H1 (cell line): Measurements from ENCODE around the gene TEX2. TPM values are rescaled to one million over a fixed set of nuclear protein-coding genes. Genes with fewer than 3 reads are reported as not detected.

Experiments used
- CTCF ChIA-PET: fragments of 300-600 bp; sonication (Branson Sonifier 250); formaldehyde crosslinking; loops from one replicate; lab custom pipeline; 2021; ENCODE audit not compliant: partially characterized antibody; lab: Charles Lee
- POLR2A ChIA-PET: fragments of 300-600 bp; sonication (Branson Sonifier 250); formaldehyde crosslinking; loops from one replicate; lab custom pipeline; 2021; ENCODE audit warnings: inconsistent platforms; ENCODE audit not compliant: partially characterized antibody; lab: Charles Lee
- DNase-seq, 2 experiments: peaks; one replicate each; pipeline versions ENCODE4 v3.0.0 to v3.0.0-alpha.2; 2010 to 2022; ENCODE audit warnings: low spot score in 2 of 2, low read depth in 1 of 2, mixed read lengths in 1 of 2
- FAIRE-seq: peaks from 2 replicates; lab custom pipeline; 2011; peaks lifted over from hg19 to GRCh38; lab: Jason Lieb, UNC
- H2AFZ ChIP-seq: 2 replicates; pipeline ENCODE4 v1.8.1; 2012; ENCODE audit warnings: low read length, inconsistent platforms
- H2AK5ac ChIP-seq: 2 replicates; pipeline ENCODE4 v1.6.1; 2013; ENCODE audit warnings: low read depth, low read length
- H2BK120ac ChIP-seq: replicated peaks from 2 replicates; pipeline ENCODE3; 2013; ENCODE audit warnings: low read depth, low read length, inconsistent platforms
- H2BK12ac ChIP-seq: 2 replicates; pipeline ENCODE4 v1.6.1; 2013; ENCODE audit warnings: low read depth, low read length
- H2BK15ac ChIP-seq: 2 replicates; pipeline ENCODE4 v1.6.1; 2013; ENCODE audit warnings: low read length
- H2BK20ac ChIP-seq: 2 replicates; pipeline ENCODE4 v1.6.1; 2013; ENCODE audit warnings: low read length
- H2BK5ac ChIP-seq: 2 replicates; pipeline ENCODE4 v1.6.1; 2013; ENCODE audit warnings: low read depth, low read length
- H3K14ac ChIP-seq: 2 replicates; pipeline ENCODE4 v1.6.1; 2013; ENCODE audit warnings: inconsistent platforms; ENCODE audit not compliant: insufficient read length
- H3K18ac ChIP-seq: 2 replicates; pipeline ENCODE4 v1.6.1; 2013; ENCODE audit warnings: low read length; ENCODE audit errors: extremely low read depth
- H3K23ac ChIP-seq: 2 replicates; pipeline ENCODE4 v1.6.1; 2013; ENCODE audit warnings: inconsistent platforms; ENCODE audit not compliant: insufficient read length
- H3K23me2 ChIP-seq: 2 replicates; pipeline ENCODE4 v1.6.1; 2013; ENCODE audit warnings: low read depth, low read length
- H3K27ac ChIP-seq: 2 replicates; pipeline ENCODE4 v1.6.1; 2011; ENCODE audit warnings: low read depth, low read length, inconsistent platforms
- H3K27me3 ChIP-seq, 4 experiments: replicated peaks in 1 of 4; 1 replicate in 1 of 4; 2 replicates in 3 of 4; pipeline versions ENCODE4 v1.6.1 to v1.8.1; 2011 to 2013; ENCODE audit warnings: low read length in 3 of 4, mild to moderate bottlenecking in 3 of 4, inconsistent platforms in 2 of 4, mixed read lengths in 2 of 4, moderate library complexity in 1 of 4; ENCODE audit not compliant: control insufficient read depth in 3 of 4, insufficient read depth in 3 of 4; ENCODE audit errors: extremely low read depth in 1 of 4
- H3K36me3 ChIP-seq, 4 experiments: 2 replicates each; pipeline versions ENCODE4 v1.6.1 to v1.8.1; 2011 to 2013; ENCODE audit warnings: mild to moderate bottlenecking in 4 of 4, low read length in 3 of 4, moderate library complexity in 2 of 4, control low read depth in 1 of 4, inconsistent platforms in 1 of 4; ENCODE audit not compliant: insufficient read depth in 4 of 4, control insufficient read depth in 2 of 4
- H3K4ac ChIP-seq: replicated peaks from 2 replicates; pipeline ENCODE3; 2013; ENCODE audit warnings: low read length, low read depth, mixed read lengths, inconsistent platforms; ENCODE audit not compliant: insufficient read length
- H3K4me1 ChIP-seq, 4 experiments: replicated peaks in 1 of 4; 1 replicate in 1 of 4; 2 replicates in 3 of 4; pipeline versions ENCODE4 v1.6.1 to v1.8.1; 2011 to 2013; ENCODE audit warnings: low read length in 3 of 4, inconsistent platforms in 2 of 4, mixed read lengths in 1 of 4; ENCODE audit not compliant: insufficient read depth in 4 of 4, control insufficient read depth in 3 of 4
- H3K4me2 ChIP-seq, 2 experiments: 2 replicates each; pipeline versions ENCODE4 v1.6.1 to v1.8.1; 2011 to 2013; ENCODE audit warnings: low read depth in 2 of 2, low read length in 2 of 2, control low read depth in 1 of 2, inconsistent platforms in 1 of 2, mild to moderate bottlenecking in 1 of 2; ENCODE audit not compliant: insufficient read depth in 1 of 2
- H3K4me3 ChIP-seq, 4 experiments: fragments of 200-600, 300-600 bp in 1 of 4; sonication (generic), shearing (Covaris generic), sonication (Bioruptor Twin) in 1 of 4; 2 replicates each; pipeline versions ENCODE4 v1.5.1 to v1.8.1; 2011 to 2016; ENCODE audit warnings: low read length in 4 of 4, low read depth in 3 of 4, control low read depth in 2 of 4, inconsistent platforms in 2 of 4, mild to moderate bottlenecking in 2 of 4, mixed read lengths in 1 of 4, moderate library complexity in 1 of 4; ENCODE audit not compliant: insufficient read depth in 2 of 4; ENCODE audit errors: extremely low read depth in 1 of 4
- H3K56ac ChIP-seq: replicated peaks from 2 replicates; pipeline ENCODE3; 2013; ENCODE audit warnings: low read depth, mild to moderate bottlenecking, mixed read lengths, low read length, inconsistent platforms; ENCODE audit not compliant: insufficient read length
- H3K79me1 ChIP-seq: 2 replicates; pipeline ENCODE4 v1.6.1; 2013; ENCODE audit warnings: low read depth, low read length, control low read depth
- H3K79me2 ChIP-seq, 2 experiments: 2 replicates each; pipeline versions ENCODE4 v1.6.1 to v1.8.1; 2012 to 2013; ENCODE audit warnings: low read length in 2 of 2, mild to moderate bottlenecking in 2 of 2, inconsistent platforms in 1 of 2; ENCODE audit not compliant: insufficient read depth in 2 of 2, control insufficient read depth in 1 of 2
- H3K9ac ChIP-seq, 4 experiments: replicated peaks in 1 of 4; 1 replicate in 1 of 4; 2 replicates in 3 of 4; pipeline versions ENCODE4 v1.6.1 to v1.8.1; 2011 to 2013; ENCODE audit warnings: low read depth in 3 of 4, low read length in 3 of 4, control low read depth in 2 of 4, mild to moderate bottlenecking in 2 of 4, moderate library complexity in 2 of 4, inconsistent platforms in 1 of 4; ENCODE audit errors: extremely low read depth in 1 of 4
- H3K9me3 ChIP-seq, 2 experiments: 2 replicates each; pipeline versions ENCODE4 v1.6.1 to v1.8.1; 2012 to 2013; ENCODE audit warnings: mild to moderate bottlenecking in 2 of 2, moderate library complexity in 2 of 2, control low read depth in 1 of 2, inconsistent platforms in 1 of 2, low read depth in 1 of 2, low read length in 1 of 2, mixed read lengths in 1 of 2; ENCODE audit not compliant: insufficient read depth in 2 of 2
- H4K20me1 ChIP-seq, 2 experiments: replicated peaks in 1 of 2; 2 replicates each; pipeline versions ENCODE3 to v1.8.1; 2011 to 2013; ENCODE audit warnings: inconsistent platforms in 2 of 2, low read length in 2 of 2, mild to moderate bottlenecking in 1 of 2; ENCODE audit not compliant: insufficient read depth in 2 of 2, control insufficient read depth in 1 of 2
- H4K5ac ChIP-seq: 2 replicates; pipeline ENCODE4 v1.6.1; 2013; ENCODE audit warnings: low read length, low read depth, mixed read lengths, inconsistent platforms; ENCODE audit not compliant: insufficient read length
- H4K8ac ChIP-seq: 2 replicates; pipeline ENCODE4 v1.8.0; 2013; ENCODE audit warnings: mild to moderate bottlenecking, moderate library complexity, low read length, inconsistent platforms; ENCODE audit not compliant: insufficient read depth; ENCODE audit errors: extremely low read depth
- H4K91ac ChIP-seq: replicated peaks from 2 replicates; pipeline ENCODE3; 2013; ENCODE audit warnings: low read length, mixed read lengths, inconsistent platforms; ENCODE audit not compliant: insufficient read length
- ASH2L ChIP-seq: fragments of 200-600, 300-600 bp; sonication (generic); IDR thresholded peaks from one replicate; pipeline ENCODE4 v1.7.1; 2017; ENCODE audit warnings: low read length
- CREB1 ChIP-seq: IDR thresholded peaks from 2 replicates; pipeline ENCODE4 v1.6.1; 2012; ENCODE audit warnings: inconsistent platforms
- GABPA ChIP-seq: IDR thresholded peaks from 2 replicates; pipeline ENCODE4 v1.6.1; 2011; ENCODE audit warnings: mild to moderate bottlenecking, low read length, moderate library complexity, borderline replicate concordance; ENCODE audit not compliant: insufficient read depth
- POLR2A ChIP-seq, 2 experiments: IDR thresholded peaks; 1 replicate in 1 of 2; 2 replicates in 1 of 2; pipeline ENCODE4 v1.6.1; 2011; ENCODE audit warnings: low read depth in 2 of 2, low read length in 2 of 2, mild to moderate bottlenecking in 2 of 2; ENCODE audit errors: control extremely low read depth in 1 of 2
- POLR2AphosphoS5 ChIP-seq: IDR thresholded peaks from 2 replicates; pipeline ENCODE4 v1.6.1; 2011; ENCODE audit warnings: low read depth, low read length
- RXRA ChIP-seq: IDR thresholded peaks from 2 replicates; pipeline ENCODE4 v1.6.1; 2011; ENCODE audit warnings: low read depth, mild to moderate bottlenecking, low read length, moderate library complexity; ENCODE audit not compliant: insufficient read depth
- SIN3A ChIP-seq, 2 experiments: IDR thresholded peaks in 1 of 2; conservative IDR thresholded peaks in 1 of 2; 2 replicates each; pipeline ENCODE4 v1.6.1; 2011 to 2012; ENCODE audit warnings: low read length in 2 of 2, improper control_type of control experiment in 1 of 2, low read depth in 1 of 2, mild to moderate bottlenecking in 1 of 2
- TAF7 ChIP-seq: optimal IDR thresholded peaks from 2 replicates; pipeline ENCODE3; 2011; ENCODE audit warnings: low read depth, mild to moderate bottlenecking, inconsistent platforms, low read length, moderate library complexity, borderline replicate concordance
- TBP ChIP-seq: IDR thresholded peaks from 2 replicates; pipeline ENCODE4 v1.6.1; 2011; ENCODE audit warnings: low read depth, low read length, improper control_type of control experiment
- WGBS, 2 experiments: shearing (Covaris generic) in 1 of 2; methylation state at CpG; one replicate each; pipeline versions ENCODE4 v1.1.6 to v1.1.7; 2013 to 2015; ENCODE audit warnings: low lambda C conversion rate in 2 of 2, mixed read lengths in 2 of 2, inconsistent platforms in 1 of 2, low coverage in 1 of 2, missing lambda C conversion rate in 1 of 2; ENCODE audit not compliant: insufficient replicate concordance in 2 of 2, insufficient coverage in 1 of 2, insufficient read length in 1 of 2; ENCODE audit errors: extremely low coverage in 1 of 2, missing lambda C conversion rate in 1 of 2; 5-methylcytosine and 5-hydroxymethylcytosine counted together
- polyA plus RNA-seq, 7 experiments: library from polyadenylated mRNA; depleted of rRNA in 3 of 7; stranded (reverse) in 5 of 7; unstranded in 2 of 7; fragments of >200 nt in 5 of 7; fragments of 200-250 nt in 2 of 7; gene quantifications; 1 replicate in 5 of 7; 2 replicates in 1 of 7; 4 replicates in 1 of 7; pipeline versions ENCODE4 v1.2.1 to v1.2.3, GENCODE V29; 2011 to 2013; ENCODE audit warnings: missing spikeins in 2 of 7, mixed read lengths in 2 of 7
- total RNA-seq: library from RNA; stranded (reverse); fragmentation: NEBNext Ultra II Directional; extraction: Animal tissue kit (Norgen Biotek cat#: 25700); gene quantifications from 2 replicates; pipeline ENCODE4 v1.2.1, GENCODE V29; 2021

TEX2 gene
- total and polyA plus RNA-seq, 2 of the 8 experiments (the other 6 are each of a cell fraction or from before 2014, with no cell fraction given) = 6.1 to 15.6 TPM

GRCh38 chr17:64147110-64148016 lies 115.7 kb downstream of the TEX2 start:
- no peak overlapping the region for H2BK20ac ChIP-seq
- peaks cover 0 to 9% (median 3%) of the 10 kb centered on the region in 4 experiments; a peak in 5 of 7 replicates for H3K4me1 ChIP-seq
- no peak overlapping the region for H2AFZ ChIP-seq
- no peak overlapping the region for H3K4ac ChIP-seq
- peak overlapping the region; percentile 20; the same call in 1 of the 2 replicates for H3K18ac ChIP-seq
- DNase-seq (no peak), FAIRE-seq (no peak)
- H3K4me3 ChIP-seq = peak overlapping the region; percentile 79 to 91 (median 82); a peak in 7 of 8 replicates
- WGBS, 2 experiments = 49% methylated on average over 15 of the region's 15 CpGs; no CpG with 5 or more reads in 1 of the 2 experiments
- H3K4me2 ChIP-seq = peak overlapping the region; percentile 91 to 92
- no peaks in the 10 kb centered on the region for H3K79me1 ChIP-seq
- peaks cover 0 to 10% of the 10 kb centered on the region in 2 experiments; a peak in 1 of 4 replicates for H3K79me2 ChIP-seq
- H3K27ac ChIP-seq = peak overlapping the region; percentile 95; the same call in 1 of the 2 replicates
- CTCF ChIA-PET = interaction anchor here (1.4 to 2.3 kb wide), 3 partner anchors 123 to 135 kb away, joined by 3 to 11 read pairs (median 10); no protein-coding TSS in a partner anchor
- POLR2A ChIA-PET = interaction anchor here (0.8 to 7.3 kb wide), 41 partner anchors 8 to 358 kb away, joined by 3 to 193 read pairs (median 6); partner anchors contain the start of genes CEP95, DDX5, ERN1 and GH1
- no peak overlapping the region for H2BK12ac ChIP-seq
- no peak overlapping the region for H2AK5ac ChIP-seq
- no peak overlapping the region for H3K14ac ChIP-seq
- peaks cover 6% of the 10 kb centered on the region for H3K23me2 ChIP-seq
- H2BK15ac ChIP-seq = no peak overlapping the region
- no peaks in the 10 kb centered on the region for H3K9me3 ChIP-seq
- peak overlapping the region; percentile 33 for H3K56ac ChIP-seq
- H3K9ac ChIP-seq = peak overlapping the region; percentile 88 to 96 (median 94)
- peaks cover 0 to 4% of the 10 kb centered on the region in 2 experiments for H4K20me1 ChIP-seq
- peaks cover 0 to 20% (median 2%) of the 10 kb centered on the region in 4 experiments; a peak in 5 of 8 replicates for H3K36me3 ChIP-seq
- peak overlapping the region; percentile 97 for H2BK5ac ChIP-seq
- peak overlapping the region; percentile 26 for H4K91ac ChIP-seq
- H4K5ac ChIP-seq = peak overlapping the region; percentile 15
- no peak overlapping the region for H3K23ac ChIP-seq
- no peak overlapping the region for H2BK120ac ChIP-seq
- no peaks in the 10 kb centered on the region for H3K27me3 ChIP-seq
- H4K8ac ChIP-seq = no peak overlapping the region
- TF ChIP-seq POLR2AphosphoS5 (peak; percentile 88; the same call in 1 of the 2 replicates), TAF7 (peak; percentile 39), CREB1 (0 out of 2 replicates have a peak, but pooled peaks have one; percentile 12), ASH2L (no peak), GABPA (no peak), TBP (0 out of 2 replicates have a peak, but pooled peaks have one; percentile 2), POLR2A (IDR thresholded peaks at IDR 0.05; ENCODE audit: control extremely low read depth in 1 of 2, low read depth in 2 of 2, low read length in 2 of 2) (peak; percentile 29 to 94), RXRA (no peak), SIN3A (conservative IDR thresholded peaks at IDR 0.05 in 1 of 2, IDR thresholded peaks at IDR 0.05 in 1 of 2; ENCODE audit: low read depth in 1 of 2, low read length in 2 of 2) (0 out of 4 replicates have a peak, but pooled peaks of 1 of the 2 experiments have one; percentile 32)
